SH-SY5Y (cell line): ENCODE results near the gene TCF12.

ENCODE experiments used
- GATA2 ChIP-seq: IDR thresholded peaks from 2 replicates; pipeline ENCODE4 v1.6.1; 2011; ENCODE audit warnings: mild to moderate bottlenecking, low read depth, low read length
- GATA3 ChIP-seq: IDR thresholded peaks from 2 replicates; pipeline ENCODE4 v1.6.1; 2011; ENCODE audit warnings: low read depth, mild to moderate bottlenecking, low read length, moderate library complexity

GRCh38 chr15:56971571-56971970, 53.1 kb downstream of the TCF12 start:
- TF ChIP-seq GATA2 = no peak
- TF ChIP-seq GATA3 = no peak
